Caco-2 (cell line): ENCODE data around the gene SRRM4. TPM values are rescaled to one million over a fixed set of nuclear protein-coding genes. Genes with fewer than 3 reads are reported as not detected.

Source experiments
- BruUV-seq: library from RNA; stranded (reverse); fragments of 400-500 nt; replicated peaks from 2 replicates; lab custom pipeline; 2021; lab: Mats Ljungman, UMichigan
- CTCF ChIA-PET: fragments of 300-600 bp; sonication (Branson Sonifier 250); formaldehyde crosslinking; loops from one replicate; lab custom pipeline; 2022; ENCODE audit warnings: antibody characterized with exemption; lab: Charles Lee
- POLR2A ChIA-PET: fragments of 300-600 bp; sonication (Branson Sonifier 250); formaldehyde crosslinking; loops from one replicate; lab custom pipeline; 2022; ENCODE audit warnings: antibody characterized with exemption; lab: Charles Lee
- DNase-seq, 2 experiments: peaks; one replicate each; pipeline versions ENCODE4 v3.0.0 to v3.0.0-alpha.2; 2020 to 2022
- H3K27me3 ChIP-seq: replicated peaks from 2 replicates; pipeline ENCODE4 v1.6.0; 2011; ENCODE audit warnings: low read length; ENCODE audit not compliant: control insufficient read depth, insufficient read depth
- H3K36me3 ChIP-seq: 2 replicates; pipeline ENCODE4 v1.5.1; 2011; ENCODE audit warnings: low read length; ENCODE audit not compliant: control insufficient read depth, insufficient read depth
- H3K4me1 ChIP-seq: fragments of 250-450 bp; sonication (Bioruptor Pico); 2 replicates; pipeline ENCODE4 v1.5.1; 2020; ENCODE audit warnings: mild to moderate bottlenecking
- H3K4me3 ChIP-seq: 2 replicates; pipeline ENCODE4 v1.5.1; 2011; ENCODE audit warnings: low read depth, mild to moderate bottlenecking, control low read depth, low read length
- H3K9me3 ChIP-seq: fragments of 250-450 bp; sonication (Bioruptor Pico); 2 replicates; pipeline ENCODE4 v1.5.1; 2020; ENCODE audit warnings: mild to moderate bottlenecking, moderate library complexity
- H3K27ac Mint-ChIP-seq: one replicate; pipeline ENCODE4 v1.8.0; 2022; ENCODE audit warnings: mixed read lengths; ENCODE audit not compliant: unreplicated experiment
- H3K27me3 Mint-ChIP-seq: one replicate; pipeline ENCODE4 v1.8.0; 2022; ENCODE audit warnings: mixed read lengths; ENCODE audit not compliant: insufficient read depth, unreplicated experiment
- H3K36me3 Mint-ChIP-seq: one replicate; pipeline ENCODE4 v1.8.0; 2022; ENCODE audit warnings: mild to moderate bottlenecking, mixed read lengths; ENCODE audit not compliant: insufficient read depth, unreplicated experiment
- H3K4me1 Mint-ChIP-seq: one replicate; pipeline ENCODE4 v1.8.0; 2022; ENCODE audit warnings: low read depth, mixed read lengths; ENCODE audit not compliant: unreplicated experiment
- H3K4me3 Mint-ChIP-seq: one replicate; pipeline ENCODE4 v1.8.0; 2022; ENCODE audit warnings: mild to moderate bottlenecking, moderate library complexity, mixed read lengths; ENCODE audit not compliant: unreplicated experiment
- H3K9me3 Mint-ChIP-seq: one replicate; pipeline ENCODE4 v1.8.0; 2022; ENCODE audit warnings: mixed read lengths; ENCODE audit not compliant: unreplicated experiment
- CTCF ChIP-seq, 2 experiments: fragments of 200-600 bp in 1 of 2; IDR thresholded peaks; 1 replicate in 1 of 2; 2 replicates in 1 of 2; pipeline versions ENCODE4 v1.5.1 to v1.8.0; 2011 to 2022; ENCODE audit warnings: antibody characterized with exemption in 1 of 2, control low read depth in 1 of 2, inconsistent platforms in 1 of 2, low read depth in 1 of 2, low read length in 1 of 2, mild to moderate bottlenecking in 1 of 2, moderate library complexity in 1 of 2; ENCODE audit not compliant: insufficient read depth in 1 of 2, severe bottlenecking in 1 of 2, unreplicated experiment in 1 of 2
- intact Hi-C: fragments of 100-400 bp; cut with micrococcal nuclease; formaldehyde crosslinking; loops from one replicate; pipeline ENCODE4 v1.10.0; 2022; ENCODE audit not compliant: unreplicated experiment
- total RNA-seq: library from RNA; stranded (reverse); gene quantifications from 2 replicates; pipeline ENCODE4 v1.2.3, GENCODE V29; 2022

The SRRM4 gene
- total RNA-seq, 1 experiment from 2014 or later = not detected

GRCh38 chr12:119178544-119179334 lies 197.4 kb downstream of the SRRM4 start, which contains the start of gene HSPB8:
Gene HSPB8 (plus strand): TSS chr12:119178931. CDS start chr12:119179313, 382 bp downstream.
- BruUV-seq = TSS peak; percentile 68
- no peaks in the 10 kb centered on the region for H3K27me3 ChIP-seq

GRCh38 chr12:119179335-119180021 lies 198.1 kb downstream of the SRRM4 start:
- Mint-ChIP-seq H3K4me3 (peak overlapping the region; percentile 74), H3K4me1 (peaks cover 29% of the 10 kb centered on the region), H3K36me3 (peaks cover 7% of the 10 kb centered on the region), H3K9me3 (no peaks in the 10 kb centered on the region), H3K27ac (peak overlapping the region; percentile 97), H3K27me3 (no peaks in the 10 kb centered on the region)
- ChIA-PET CTCF (interaction anchor here (0.6 to 0.7 kb wide), 2 partner anchors 267 to 802 kb away, joined by 3 read pairs; no protein-coding TSS in a partner anchor), POLR2A (interaction anchor here (0.6 to 1.3 kb wide), 3 partner anchors 10 to 711 kb away, joined by 4 to 7 read pairs (median 5); no protein-coding TSS in a partner anchor)
- no TSS peak for BruUV-seq
- DNase-seq = peak; percentile 85 to 90
- peaks cover 54% of the 10 kb centered on the region for H3K4me1 ChIP-seq
- intact Hi-C loops = loop anchor here (5.0 to 10.0 kb wide), 2 partner anchors 55 to 62 kb away; no protein-coding TSS in a partner anchor
- no peaks in the 10 kb centered on the region for H3K27me3 ChIP-seq
- H3K4me3 ChIP-seq = peak overlapping the region; percentile 34
- no peak for TF ChIP-seq CTCF (IDR thresholded peaks at IDR 0.05; ENCODE audit: insufficient read depth in 1 of 2, low read depth in 1 of 2, low read length in 1 of 2, severe bottlenecking in 1 of 2, unreplicated experiment in 1 of 2)
- no peaks in the 10 kb centered on the region for H3K36me3 ChIP-seq
- H3K9me3 ChIP-seq = no peaks in the 10 kb centered on the region

More at GRCh38 chr12:119178544-119179334, 197.4 kb downstream of the SRRM4 start, which contains the start of gene HSPB8:
- Mint-ChIP-seq H3K4me1 (peaks cover 29% of the 10 kb centered on the region), H3K9me3 (no peaks in the 10 kb centered on the region), H3K36me3 (peaks cover 7% of the 10 kb centered on the region), H3K27me3 (no peaks in the 10 kb centered on the region), H3K27ac (peak within 1 kb of the TSS; percentile 97), H3K4me3 (peak within 1 kb of the TSS; percentile 74)
- DNase-seq = peak; percentile 81 to 86
- ChIA-PET POLR2A (interaction anchor here (0.6 to 1.3 kb wide), 3 partner anchors 10 to 213 kb away, joined by 3 to 4 read pairs (median 3); no protein-coding TSS in a partner anchor), CTCF (interaction anchor here (0.6 kb wide), 1 partner anchor 268 kb away, joined by 3 read pairs; no protein-coding TSS in a partner anchor)
- intact Hi-C loops = loop anchor here (1.0 to 10.0 kb wide), 3 partner anchors 9 to 61 kb away; no protein-coding TSS in a partner anchor
- H3K4me1 ChIP-seq = peaks cover 54% of the 10 kb centered on the region
- no peaks in the 10 kb centered on the region for H3K36me3 ChIP-seq
- no peaks in the 10 kb centered on the region for H3K9me3 ChIP-seq
- peak within 1 kb of the TSS; percentile 34 for H3K4me3 ChIP-seq
- TF ChIP-seq CTCF (IDR thresholded peaks at IDR 0.05; ENCODE audit: insufficient read depth in 1 of 2, low read depth in 1 of 2, low read length in 1 of 2, severe bottlenecking in 1 of 2, unreplicated experiment in 1 of 2) = no peak
